Lower leg skin (tissue), 4 donors: ENCODE results near the gene RIMS1. TPM values are rescaled to one million over a fixed set of nuclear protein-coding genes. Genes with fewer than 3 reads are reported as not detected.

Experiments used
- DNase-seq, 2 donors: peaks; one replicate each; pipeline ENCODE4 v3.0.0-alpha.2; 2019; ENCODE audit warnings: low spot score in 2 of 2
- H3K4me3 ChIP-seq: fragments of 200-600 bp; sonication (generic); 2 replicates; pipeline ENCODE4 v1.5.1; 2017; ENCODE audit warnings: mild to moderate bottlenecking, low read depth; ENCODE audit not compliant: poor library complexity, severe bottlenecking
- CTCF ChIP-seq, 3 donors: fragments of 450-650 bp; IDR thresholded peaks; one replicate each; pipeline ENCODE4 v1.5.1; 2016; ENCODE audit warnings: antibody characterized with exemption in 3 of 3, mild to moderate bottlenecking in 3 of 3, moderate library complexity in 2 of 3
- POLR2A ChIP-seq, 2 donors: fragments of 450-650 bp; IDR thresholded peaks; one replicate each; pipeline ENCODE4 v1.6.1; 2016 to 2017; ENCODE audit warnings: antibody characterized with exemption in 2 of 2, mild to moderate bottlenecking in 1 of 2, moderate library complexity in 1 of 2
- WGBS, 2 donors: methylation state at CpG; one replicate each; pipeline ENCODE4 v1.1.5; 2018; 5-methylcytosine and 5-hydroxymethylcytosine counted together
- intact Hi-C: fragments of 100-400 bp; cut with DNase I; formaldehyde crosslinking; loops from one replicate; pipeline ENCODE4 v1.15.0; 2023; ENCODE audit warnings: low total_unique reads
- total RNA-seq, 4 donors: library from RNA; depleted of rRNA; stranded (reverse); fragments of >200 nt; gene quantifications; one replicate each; pipeline ENCODE4 v1.1.0, GENCODE V29; 2016

RIMS1 gene
- total RNA-seq, 4 donors from 2014 or later = 1.3 to 9.4 (median 4.7) TPM

- intact Hi-C loops = no loop called here
- WGBS, 2 donors = 2 to 3% methylated on average over 29 of the region's 29 CpGs
- DNase-seq = no peak
- no peak overlapping the region for H3K4me3 ChIP-seq
- no peak for TF ChIP-seq CTCF (IDR thresholded peaks at IDR 0.05)
- no peak for TF ChIP-seq POLR2A (IDR thresholded peaks at IDR 0.05)
These were observed 825 bp downstream of the RIMS1 start for GRCh38 chr6:71887006-71887743.

DNA sequence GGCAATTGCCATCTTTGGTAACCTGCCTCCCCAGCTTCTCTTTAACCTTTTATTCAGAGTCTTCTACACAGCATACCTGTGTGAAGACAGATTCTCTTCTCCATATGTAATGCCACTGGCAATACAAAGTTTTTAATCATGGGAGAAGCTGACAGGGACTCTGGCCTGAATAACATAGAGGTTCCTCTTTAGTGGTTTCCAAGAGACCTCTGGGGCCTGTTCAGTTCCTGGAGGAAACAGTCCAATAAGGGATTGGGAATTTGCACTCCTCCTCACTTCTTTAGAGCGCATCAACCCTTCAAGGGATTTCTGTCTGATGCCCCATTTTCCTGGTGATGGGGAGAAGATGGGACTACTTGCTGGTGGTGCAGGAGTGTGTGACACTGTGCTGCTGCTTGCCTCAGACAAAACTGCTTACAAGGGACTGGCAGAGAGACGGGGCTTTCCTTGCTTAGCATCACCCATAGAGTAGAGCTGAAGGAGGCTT, 1.4 kb downstream of the RIMS1 start:
- no peak overlapping the region for H3K4me3 ChIP-seq
- intact Hi-C loops = no loop called here
- no peak for TF ChIP-seq CTCF (IDR thresholded peaks at IDR 0.05)
- no peak for TF ChIP-seq POLR2A (IDR thresholded peaks at IDR 0.05)
- no peak for DNase-seq
- WGBS, 2 donors = 73% methylated on average over 2 of the region's 2 CpGs

- H3K4me3 ChIP-seq = no peak overlapping the region
- DNase-seq = no peak
- intact Hi-C loops = no loop called here
- WGBS, 2 donors = 56 to 61% methylated on average over 7 of the region's 7 CpGs
- TF ChIP-seq POLR2A (IDR thresholded peaks at IDR 0.05) = no peak
- no peak for TF ChIP-seq CTCF (IDR thresholded peaks at IDR 0.05)
These were observed 2.5 kb downstream of the RIMS1 start for GRCh38 chr6:71888756-71889340.

DNA sequence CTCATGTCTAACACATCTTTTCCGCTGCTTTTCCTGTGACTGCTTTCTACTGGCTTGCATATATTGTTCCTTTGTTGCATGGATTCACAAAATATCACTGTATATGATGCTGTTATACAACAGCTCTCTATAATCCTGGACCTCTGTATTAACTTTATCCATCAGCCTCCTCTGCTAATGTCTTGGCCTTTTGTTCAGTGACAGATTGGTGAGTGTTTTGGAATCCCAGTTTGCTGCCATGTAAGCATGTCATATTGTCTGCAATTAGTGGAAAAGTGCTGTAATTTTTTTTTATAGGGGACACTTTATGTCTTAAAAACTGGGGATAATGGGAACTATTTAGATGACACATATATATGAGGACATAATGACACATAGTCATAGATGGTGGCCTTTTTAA, 3.0 kb downstream of the RIMS1 start:
- DNase-seq = no peak
- WGBS, 2 donors = 70 to 97% methylated on average over 1 of the region's 1 CpG
- H3K4me3 ChIP-seq = no peak overlapping the region
- intact Hi-C loops = no loop called here
- TF ChIP-seq CTCF (IDR thresholded peaks at IDR 0.05) (no peak), POLR2A (IDR thresholded peaks at IDR 0.05) (no peak)

DNA sequence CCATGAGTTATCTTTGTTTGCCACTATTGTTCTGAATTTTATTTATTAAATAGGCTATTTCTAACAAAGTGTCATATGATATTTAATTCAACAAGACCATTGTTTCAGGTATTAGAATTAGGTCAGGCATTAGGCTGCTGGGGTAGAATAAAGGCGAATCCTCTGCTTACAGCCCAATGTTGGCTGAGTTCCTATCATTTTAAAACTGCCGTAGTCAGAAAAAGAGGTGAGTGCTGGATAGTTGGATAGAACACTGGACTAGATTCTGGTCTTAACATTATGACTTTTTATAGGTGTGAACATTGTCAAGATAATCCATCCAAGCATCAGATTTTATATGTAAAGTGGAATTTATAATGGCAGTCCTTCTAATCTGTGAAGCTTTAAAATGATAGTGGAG, 6.3 kb downstream of the RIMS1 start:
- WGBS, 2 donors = 84 to 91% methylated on average over 2 of the region's 2 CpGs
- H3K4me3 ChIP-seq = no peak overlapping the region
- intact Hi-C loops = no loop called here
- DNase-seq = no peak
- TF ChIP-seq POLR2A (IDR thresholded peaks at IDR 0.05) = no peak
- no peak for TF ChIP-seq CTCF (IDR thresholded peaks at IDR 0.05)
